ENCODE results near the gene PTPRQ.

The PTPRQ gene

DNA sequence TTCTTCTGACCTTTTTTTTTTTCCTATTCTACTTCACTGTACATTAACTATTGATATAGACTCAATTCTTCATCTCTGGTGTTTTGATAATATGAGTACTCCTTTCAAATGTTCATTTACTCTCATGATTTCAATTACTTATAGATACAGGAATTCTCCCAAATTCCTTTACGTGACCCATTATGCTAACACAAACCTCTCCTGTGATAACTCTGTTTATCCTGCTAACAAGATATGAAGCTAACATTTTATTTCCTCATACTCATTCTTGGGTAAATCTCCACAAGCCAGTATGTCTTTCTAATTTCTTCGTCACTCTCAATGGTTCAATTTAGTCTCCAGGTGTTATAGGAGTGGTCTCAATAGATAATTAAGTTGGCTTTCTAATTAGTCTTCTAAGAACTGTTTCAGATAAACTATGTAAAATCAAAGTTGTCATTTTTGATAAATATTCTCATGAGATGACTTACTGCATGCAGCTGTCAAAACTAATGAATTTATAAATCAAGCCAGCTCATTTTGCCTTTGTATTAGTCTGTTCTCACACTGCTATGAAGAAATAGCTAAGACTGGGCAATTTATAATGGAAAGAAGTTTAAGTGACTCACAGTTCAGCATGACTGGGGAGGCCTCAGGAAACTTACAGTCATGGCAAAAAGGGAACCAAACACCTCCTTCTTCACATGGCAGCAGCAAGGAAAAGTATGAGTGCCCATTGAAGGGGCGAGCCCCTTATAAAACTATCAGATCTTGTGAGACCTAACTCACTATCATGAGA lies 132.8 kb downstream of the PTPRQ start:
- DNase-seq, result no peak

GRCh38 chr12:80580254-80580653 lies 136.2 kb downstream of the PTPRQ start:
- DNase-seq, result no peak

DNA sequence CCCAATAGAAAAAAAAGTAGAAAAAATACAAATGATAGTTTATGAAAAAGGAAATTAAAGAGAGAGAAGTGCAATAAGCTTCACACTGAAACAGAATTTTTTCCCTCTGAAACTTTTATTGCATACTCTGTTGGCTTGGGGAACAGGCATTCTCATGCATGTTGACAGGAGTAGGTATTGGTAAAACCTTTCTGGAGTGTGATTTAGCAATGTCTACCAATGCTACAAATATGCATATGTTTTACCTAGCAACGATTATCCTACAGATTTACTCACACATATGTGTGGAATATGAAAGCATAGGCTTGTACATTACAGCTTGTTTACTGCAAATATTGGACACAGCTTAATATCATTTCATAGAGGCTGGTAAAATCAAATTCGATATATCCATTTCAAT lies 137.7 kb downstream of the PTPRQ start:
- DNase-seq, result no peak

- DNase-seq, result no peak
These were observed 138.4 kb downstream of the PTPRQ start for GRCh38 chr12:80582431-80582830.

GRCh38 chr12:80589077-80589476 lies 145.0 kb downstream of the PTPRQ start:
- DNase-seq, result no peak

GRCh38 chr12:80590085-80590484 lies 146.1 kb downstream of the PTPRQ start:
- DNase-seq, result no peak

DNA sequence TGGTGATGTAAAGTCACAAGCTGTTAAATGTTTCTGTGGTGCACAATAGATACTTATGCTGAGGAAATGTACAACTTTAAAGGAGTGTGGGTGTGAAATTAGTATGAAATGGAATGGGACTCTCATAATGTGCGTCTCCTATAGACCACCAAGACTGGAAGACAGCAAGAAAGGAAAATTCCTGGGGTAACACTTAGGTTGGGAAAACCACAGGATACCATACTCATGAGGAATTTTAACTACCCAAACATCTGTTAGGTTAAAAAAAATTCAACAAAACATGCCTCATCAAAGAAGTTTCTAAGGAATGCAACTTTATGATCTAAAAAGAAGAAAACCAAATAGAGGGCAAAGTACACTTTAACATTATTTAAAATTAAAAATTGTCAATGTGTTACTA lies 149.7 kb downstream of the PTPRQ start:
- no peak for DNase-seq

DNA sequence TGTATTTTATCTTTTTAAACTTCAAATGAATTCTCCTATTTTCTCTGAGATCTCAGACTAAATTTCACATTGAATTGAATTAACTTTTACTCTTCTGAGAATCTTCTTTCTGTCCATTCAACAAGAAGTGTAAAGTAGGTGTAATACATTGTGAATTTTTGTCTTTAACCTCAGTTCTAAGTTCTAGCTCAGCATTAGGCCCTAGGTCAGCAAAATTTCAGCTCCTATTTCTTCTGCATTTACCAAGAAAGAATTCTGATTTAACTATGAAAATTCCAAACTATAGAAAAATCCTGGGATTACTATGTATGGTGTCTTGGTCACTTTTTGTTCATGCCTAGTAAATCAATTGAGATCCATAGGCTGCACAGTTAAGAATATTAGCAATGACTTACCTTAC lies 152.5 kb downstream of the PTPRQ start:
- no peak for DNase-seq

GRCh38 chr12:80598004-80598606 lies 154.1 kb downstream of the PTPRQ start:
- DNase-seq, result no peak

- DNase-seq, result no peak
These were observed 158.4 kb downstream of the PTPRQ start for GRCh38 chr12:80602455-80602854.

GRCh38 chr12:80607361-80608135 lies 163.5 kb downstream of the PTPRQ start:
- no peak for DNase-seq

DNA sequence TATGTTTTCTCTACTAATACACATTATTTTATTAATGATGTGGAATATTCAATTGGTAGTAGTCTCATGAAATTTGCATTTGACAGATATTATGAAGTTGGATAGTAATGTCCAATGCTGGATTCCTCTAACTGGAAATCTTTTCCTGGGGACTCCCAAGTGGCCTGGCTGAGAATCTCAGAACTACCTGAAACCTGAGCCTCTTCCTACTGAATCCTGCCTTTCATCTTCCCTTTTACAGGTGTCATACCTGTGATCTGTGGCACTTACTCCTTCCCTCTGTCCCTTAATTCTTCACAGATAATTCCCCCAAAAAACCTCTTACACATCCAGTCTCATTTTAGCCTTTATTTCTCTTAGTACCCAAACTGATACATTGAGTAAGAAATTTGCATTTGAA lies 173.7 kb downstream of the PTPRQ start:
- DNase-seq, result peak; percentile 60

- no peak for DNase-seq
These were observed 176.2 kb downstream of the PTPRQ start for GRCh38 chr12:80620281-80620680.

- peak; percentile 32 for DNase-seq
These were observed 178.2 kb downstream of the PTPRQ start for GRCh38 chr12:80622271-80622670.

DNA sequence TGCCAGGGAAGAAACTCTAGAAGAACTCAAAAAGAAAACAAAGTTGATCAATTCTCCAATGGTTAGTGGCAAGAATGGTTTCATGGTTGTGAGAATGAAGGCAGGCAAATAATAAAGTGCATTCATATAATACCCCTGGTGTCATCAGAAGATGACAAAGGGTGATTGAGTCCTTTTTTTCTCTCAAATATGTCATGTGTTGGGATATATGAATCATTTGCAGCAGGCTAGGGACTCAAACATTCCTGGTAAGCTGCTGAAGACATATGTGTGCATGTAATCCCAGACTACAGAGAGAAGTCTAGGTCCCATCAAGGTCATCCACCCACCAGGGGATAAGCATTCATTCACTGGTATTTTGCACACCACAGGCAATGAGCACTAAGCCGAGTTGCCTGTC lies 181.0 kb downstream of the PTPRQ start:
- no peak for DNase-seq

- DNase-seq, result peak; percentile 13
These were observed 181.9 kb downstream of the PTPRQ start for GRCh38 chr12:80625901-80626300.

GRCh38 chr12:80627782-80628181 lies 183.7 kb downstream of the PTPRQ start:
- DNase-seq, result no peak

- peak; percentile 56 for DNase-seq
These were observed 188.8 kb downstream of the PTPRQ start for GRCh38 chr12:80632835-80633234.

GRCh38 chr12:80634903-80635302 lies 190.9 kb downstream of the PTPRQ start:
- DNase-seq, result no peak

GRCh38 chr12:80636832-80637231 lies 192.8 kb downstream of the PTPRQ start:
- DNase-seq, result no peak

DNA sequence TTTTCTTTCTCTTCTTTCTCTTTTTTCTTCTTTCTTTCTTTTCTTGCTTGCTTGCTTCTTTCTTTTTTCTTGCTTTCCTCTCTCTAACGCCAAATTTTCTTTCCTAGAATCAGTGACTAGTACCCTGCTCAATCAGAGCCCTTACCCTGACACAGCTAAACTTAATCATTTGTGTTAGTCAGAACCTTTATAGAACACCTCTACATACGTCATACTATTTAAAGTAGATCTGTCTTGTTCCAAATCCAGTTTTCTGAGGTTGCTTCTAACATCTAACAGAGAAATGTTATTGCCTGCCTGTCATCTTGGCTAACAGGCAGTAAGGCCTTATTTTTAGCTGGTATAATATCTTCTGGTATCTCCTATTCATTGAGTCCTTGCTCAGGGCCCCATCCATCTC lies 197.9 kb downstream of the PTPRQ start:
- DNase-seq, result no peak

DNA sequence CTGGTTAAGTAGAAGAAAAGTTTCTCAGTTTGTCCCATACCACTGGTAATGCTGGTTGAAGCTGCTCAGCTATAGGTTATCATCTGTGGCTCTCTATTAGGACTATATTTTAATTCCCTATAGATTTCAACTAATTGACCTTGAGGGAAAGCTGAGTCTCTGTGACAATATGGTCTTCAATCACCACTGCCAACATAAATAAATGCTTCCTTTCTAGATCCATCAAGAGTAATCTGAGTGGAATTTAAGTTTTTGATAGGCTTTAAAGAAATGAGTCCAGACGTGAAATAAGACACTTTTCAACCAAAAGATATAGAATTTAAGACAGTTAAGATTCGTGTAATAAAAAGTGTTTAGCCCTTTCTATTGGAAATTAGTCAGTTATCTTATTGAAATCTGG lies 199.9 kb downstream of the PTPRQ start:
- no peak for DNase-seq

DNA sequence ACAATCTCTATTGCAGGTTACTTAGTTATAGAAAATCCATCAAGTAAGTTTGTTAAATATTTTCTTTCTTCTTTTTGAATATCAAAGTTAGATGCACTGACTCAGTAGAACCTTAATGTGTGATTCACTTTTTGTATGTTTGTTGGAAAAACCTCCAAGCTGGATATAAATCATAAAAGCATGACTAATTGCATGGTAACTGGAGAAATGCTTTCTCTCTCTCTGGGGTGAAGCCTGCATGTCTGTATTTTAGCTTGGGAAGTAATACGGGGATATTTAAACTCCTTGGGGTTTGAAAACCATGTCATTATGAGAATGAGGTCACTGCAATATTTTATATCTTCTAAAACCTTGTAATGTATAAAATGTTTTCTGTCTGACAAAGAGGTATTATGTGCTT lies 204.8 kb downstream of the PTPRQ start:
- DNase-seq, result no peak

- no peak for DNase-seq
These were observed 211.7 kb downstream of the PTPRQ start for GRCh38 chr12:80655751-80656150.
